T follicular helper cell (primary cell): ENCODE results near the gene PSMC3.

ENCODE experiments used
- DNase-seq: peaks from one replicate; pipeline ENCODE4 v3.0.0-alpha.2; 2020; ENCODE audit warnings: low read depth
- total RNA-seq, 2 experiments: gene quantifications; one replicate each; lab custom pipeline; 2026; lab: John Stamatoyannopoulos, UW

Gene PSMC3
- total RNA-seq: 88.8 to 232 reads per million in 2 experiments

DNA sequence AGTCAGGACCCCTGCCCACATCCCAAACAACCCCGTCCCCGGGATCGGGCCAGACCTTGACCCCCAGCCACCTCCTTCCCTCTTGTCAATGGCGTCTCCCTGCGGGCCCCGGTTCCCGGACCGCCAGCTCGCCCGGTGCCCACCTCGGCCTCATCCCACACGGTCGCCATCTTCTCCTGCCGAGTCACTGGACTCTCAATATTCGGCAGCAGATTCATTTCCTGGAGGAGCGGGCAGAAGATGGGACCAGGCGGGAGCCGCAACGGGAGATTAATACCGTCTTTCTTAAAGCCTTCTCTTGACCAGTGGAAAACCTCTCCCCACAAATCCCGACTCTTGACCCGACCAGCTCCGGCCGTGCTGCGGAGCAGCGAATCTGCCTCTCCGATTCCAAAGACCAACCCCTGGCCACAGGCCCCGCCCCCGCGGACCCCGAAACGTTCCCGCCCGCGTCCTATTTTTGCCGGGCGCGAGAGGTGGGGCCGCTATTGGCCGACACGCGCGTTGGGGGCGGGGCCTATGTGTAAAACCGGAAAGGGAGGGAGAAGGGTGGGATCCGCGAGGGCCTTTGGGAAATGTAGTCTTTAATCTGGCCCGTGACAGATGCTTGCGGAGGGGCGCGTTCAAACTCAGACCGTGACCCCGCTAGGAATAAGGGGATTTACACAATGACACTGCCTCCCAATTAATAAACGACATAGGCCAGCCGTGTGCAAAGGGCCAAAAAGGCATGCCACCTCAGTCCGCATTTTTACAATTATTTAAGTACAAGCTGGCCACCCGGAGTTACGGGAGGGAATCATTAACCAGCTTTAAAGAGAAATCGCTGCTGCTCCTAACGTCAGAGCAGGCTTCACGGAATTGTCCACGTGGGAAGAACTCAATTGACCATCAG is at the start of gene PSMC3:
Gene PSMC3, minus strand, starts transcription at position 378 of the 895 bp plus-strand sequence. Its CDS starts 160 bp downstream, at position 218.
- DNase-seq: peak; percentile 95

- DNase-seq: no peak
Measured at GRCh38 chr11:47470671-47471070, 44.4 kb upstream of the PSMC3 start.

GRCh38 chr11:47469361-47470179 is 43.3 kb upstream of the PSMC3 start:
- no peak for DNase-seq

DNA sequence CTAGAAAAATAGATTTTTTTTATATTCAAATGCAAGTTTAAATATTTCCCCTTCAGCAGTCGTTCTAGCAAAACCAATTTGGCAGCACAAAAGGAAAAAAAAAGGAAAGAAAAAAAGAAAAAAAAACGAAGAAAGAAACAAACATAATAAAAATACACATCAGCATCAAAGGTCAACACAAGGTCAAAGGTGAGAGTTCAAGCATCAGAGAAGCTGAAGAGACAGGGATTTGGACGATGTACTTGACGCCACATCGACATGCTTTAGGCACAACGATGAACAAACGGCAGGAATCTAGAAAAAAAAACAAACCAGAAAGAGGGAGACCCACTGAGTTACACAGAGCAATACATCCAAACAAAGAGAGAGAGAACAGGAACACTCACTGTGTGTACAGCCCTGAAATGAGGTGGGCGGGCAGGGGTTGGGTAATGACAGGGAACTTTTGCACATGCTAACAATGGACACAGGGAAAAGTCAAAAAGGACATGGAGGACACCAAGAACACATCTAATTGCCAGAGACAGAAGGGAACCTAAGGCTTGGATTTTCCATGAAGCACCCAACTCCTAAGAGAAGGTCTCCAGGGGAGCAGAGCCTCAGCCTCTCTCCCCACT is 42.5 kb upstream of the PSMC3 start:
- DNase-seq: no peak

GRCh38 chr11:47467357-47467756 is 41.1 kb upstream of the PSMC3 start:
- DNase-seq: no peak

GRCh38 chr11:47466701-47467250 is 40.5 kb upstream of the PSMC3 start:
- no peak for DNase-seq

DNA sequence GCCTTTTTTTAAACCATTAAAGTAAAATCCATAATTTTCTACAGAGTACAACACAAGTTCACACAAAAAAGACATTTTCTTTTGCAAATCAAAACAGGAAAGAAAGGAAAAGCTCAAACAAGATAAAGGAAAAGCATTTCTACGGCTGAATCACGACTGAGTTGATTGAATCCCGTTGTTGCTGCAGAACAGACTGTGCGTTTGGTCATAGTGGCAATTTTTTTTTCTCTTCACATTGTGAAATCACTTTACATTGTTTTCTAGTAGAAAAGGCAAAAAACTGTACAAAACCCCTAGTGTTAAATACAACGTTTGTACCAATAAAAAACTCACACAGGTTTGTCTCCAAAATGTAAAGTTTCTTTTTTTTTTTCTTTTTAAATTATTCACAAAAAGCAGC is 40.0 kb upstream of the PSMC3 start:
- no peak for DNase-seq

- DNase-seq: no peak
Measured at GRCh38 chr11:47464483-47464882, 38.2 kb upstream of the PSMC3 start.

- DNase-seq: no peak
Measured at GRCh38 chr11:47461876-47462275, 35.6 kb upstream of the PSMC3 start.

GRCh38 chr11:47460571-47461235 is 34.5 kb upstream of the PSMC3 start:
- DNase-seq: no peak

GRCh38 chr11:47454258-47454671 is 28.0 kb upstream of the PSMC3 start:
- peak; percentile 57 for DNase-seq

- no peak for DNase-seq
Measured at GRCh38 chr11:47453365-47453764, 27.1 kb upstream of the PSMC3 start.

GRCh38 chr11:47451990-47452389 is 25.8 kb upstream of the PSMC3 start:
- DNase-seq: no peak

GRCh38 chr11:47451436-47451835 is 25.2 kb upstream of the PSMC3 start:
- DNase-seq: no peak

GRCh38 chr11:47449541-47449940 is 23.3 kb upstream of the PSMC3 start:
- no peak for DNase-seq

DNA sequence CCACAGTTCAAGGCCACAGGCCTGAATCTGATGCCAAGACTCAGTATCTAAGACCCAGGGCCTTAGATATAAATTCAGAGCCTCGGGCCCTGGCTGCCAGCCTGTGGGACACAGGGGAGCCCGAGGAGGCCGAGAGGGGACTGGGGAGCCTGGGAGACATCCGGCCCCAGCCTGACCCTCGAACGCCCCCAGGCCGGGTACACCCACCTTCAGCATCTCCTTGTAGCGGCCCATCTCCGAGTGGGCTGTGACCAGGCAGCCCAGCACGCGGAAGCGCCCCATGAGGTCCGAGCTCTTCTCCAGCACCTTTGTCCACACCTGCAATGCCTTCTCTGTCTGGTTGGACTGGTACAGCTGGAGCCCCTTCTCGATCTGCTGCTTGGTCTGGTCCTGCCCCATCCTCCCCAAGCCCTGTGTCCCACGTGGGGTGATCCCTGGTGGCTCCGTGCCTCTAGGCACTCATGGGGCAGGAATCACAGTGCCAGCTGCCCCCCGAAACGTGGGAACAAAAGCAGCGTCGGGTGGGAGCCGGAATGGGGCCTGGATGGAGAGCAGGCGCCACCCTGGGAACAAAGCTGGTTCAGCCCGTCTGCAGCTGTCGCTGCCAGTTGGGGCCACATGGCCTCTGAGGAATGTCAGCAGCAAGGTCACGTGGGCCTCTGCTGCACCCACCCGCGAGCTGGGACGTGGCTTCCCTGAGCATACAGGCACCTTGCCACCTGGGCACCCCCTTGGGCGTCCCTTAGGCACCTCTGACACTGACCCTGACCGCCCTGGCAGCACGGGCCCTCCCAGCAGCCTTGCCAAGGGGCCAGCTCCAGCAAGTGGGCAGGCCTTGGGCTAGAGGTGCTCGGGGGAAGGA is 22.6 kb upstream of the PSMC3 start, which contains the start of gene RAPSN:
Gene RAPSN, minus strand, starts transcription at position 571 of the 862 bp plus-strand sequence. Its CDS starts 172 bp downstream, at position 399.
- no peak for DNase-seq

DNA sequence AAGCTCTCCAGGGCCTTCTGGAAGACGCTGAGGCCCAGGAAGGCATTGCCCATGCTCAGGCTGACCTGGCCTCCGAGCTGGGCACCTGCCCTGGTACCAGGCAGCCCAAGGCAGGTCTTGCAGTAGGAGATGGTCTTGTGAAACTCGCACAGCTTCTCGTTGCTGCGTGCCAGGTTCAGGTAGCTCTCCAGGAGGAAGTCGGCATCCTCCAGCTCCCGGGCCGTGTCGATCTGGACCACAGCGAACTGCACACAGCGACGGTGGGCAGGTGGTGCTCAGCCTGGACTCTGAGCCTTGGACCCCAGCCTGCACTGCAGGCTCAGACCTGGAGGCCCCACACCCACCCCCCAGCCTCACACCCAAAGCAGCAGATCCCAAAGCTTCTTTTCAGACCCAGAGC is 21.7 kb upstream of the PSMC3 start:
- no peak for DNase-seq

DNA sequence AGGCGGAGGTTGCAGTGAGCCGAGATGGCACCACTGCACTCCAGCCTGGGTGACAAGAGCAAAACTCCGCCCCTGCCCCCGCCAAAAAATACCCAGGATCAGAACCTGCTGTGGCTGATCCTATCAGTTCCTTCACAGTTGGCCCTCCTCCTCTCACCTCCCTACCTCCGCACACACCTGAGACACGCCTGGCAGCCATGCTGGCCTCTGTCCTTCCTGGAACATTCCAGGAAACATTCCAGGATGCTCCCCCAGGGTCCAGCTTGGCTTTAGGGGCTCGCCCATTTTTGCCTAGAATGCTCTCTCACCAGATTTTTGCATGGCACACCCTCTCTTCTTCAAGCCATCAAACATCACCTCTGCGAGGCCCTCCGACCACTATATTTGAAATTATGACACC is 20.6 kb upstream of the PSMC3 start:
- no peak for DNase-seq

- no peak for DNase-seq
Measured at GRCh38 chr11:47445840-47446239, 19.6 kb upstream of the PSMC3 start.

GRCh38 chr11:47443817-47444216 is 17.6 kb upstream of the PSMC3 start:
- DNase-seq: no peak
